HTERT RPE-1 (cell line): ENCODE results near the gene THAP8.

Experiments
- in situ Hi-C: fragments of 300-500 bp; cut with MboI; formaldehyde crosslinking; loops from 4 replicates; pipeline ENCODE4 v1.14.3; 2020; ENCODE audit warnings: low sequenced_read_pairs

The THAP8 gene

GRCh38 chr19:36030264-36031148 lies 23.6 kb downstream of the THAP8 start:
- in situ Hi-C loops, result no loop called here

- in situ Hi-C loops, result no loop called here
Observed at GRCh38 chr19:36028313-36029041, 25.6 kb downstream of the THAP8 start.

GRCh38 chr19:36027696-36028095 lies 26.4 kb downstream of the THAP8 start:
- in situ Hi-C loops, result no loop called here

- in situ Hi-C loops, result no loop called here
Observed at GRCh38 chr19:36026091-36026876, 27.8 kb downstream of the THAP8 start.

- in situ Hi-C loops, result no loop called here
Observed at GRCh38 chr19:36025541-36025940, 28.5 kb downstream of the THAP8 start.

GRCh38 chr19:36023432-36023831 lies 30.7 kb downstream of the THAP8 start:
- in situ Hi-C loops, result no loop called here

GRCh38 chr19:36019061-36019670 lies 34.9 kb downstream of the THAP8 start:
- in situ Hi-C loops, result no loop called here

GRCh38 chr19:36014012-36014924 lies 39.8 kb downstream of the THAP8 start, which contains the start of gene ALKBH6:
ALKBH6 (minus strand) TSS chr19:36014213; CDS start chr19:36013397, 816 bp downstream.
- in situ Hi-C loops, result no loop called here

- in situ Hi-C loops, result no loop called here
Observed at GRCh38 chr19:36013280-36014011, 40.6 kb downstream of the THAP8 start.

GRCh38 chr19:36010402-36010801 lies 43.7 kb downstream of the THAP8 start:
- in situ Hi-C loops, result no loop called here

- in situ Hi-C loops, result no loop called here
Observed at GRCh38 chr19:36009633-36010379, 44.3 kb downstream of the THAP8 start.

- in situ Hi-C loops, result no loop called here
Observed at GRCh38 chr19:36009220-36009619, 44.9 kb downstream of the THAP8 start.

GRCh38 chr19:36008336-36008978 lies 45.6 kb downstream of the THAP8 start, which contains the start of gene SYNE4:
SYNE4 (minus strand) TSS chr19:36008813; CDS start chr19:36008681, 132 bp downstream.
- in situ Hi-C loops, result no loop called here

- in situ Hi-C loops, result no loop called here
Observed at GRCh38 chr19:36006955-36007354, 47.1 kb downstream of the THAP8 start.

- in situ Hi-C loops, result no loop called here
Observed at GRCh38 chr19:36003284-36003683, 50.8 kb downstream of the THAP8 start.

- in situ Hi-C loops, result no loop called here
Observed at GRCh38 chr19:36001605-36002004, 52.5 kb downstream of the THAP8 start.

- in situ Hi-C loops, result no loop called here
Observed at GRCh38 chr19:35996777-35997176, 57.3 kb downstream of the THAP8 start.
